ENCODE results near the gene APOA5.

DNA sequence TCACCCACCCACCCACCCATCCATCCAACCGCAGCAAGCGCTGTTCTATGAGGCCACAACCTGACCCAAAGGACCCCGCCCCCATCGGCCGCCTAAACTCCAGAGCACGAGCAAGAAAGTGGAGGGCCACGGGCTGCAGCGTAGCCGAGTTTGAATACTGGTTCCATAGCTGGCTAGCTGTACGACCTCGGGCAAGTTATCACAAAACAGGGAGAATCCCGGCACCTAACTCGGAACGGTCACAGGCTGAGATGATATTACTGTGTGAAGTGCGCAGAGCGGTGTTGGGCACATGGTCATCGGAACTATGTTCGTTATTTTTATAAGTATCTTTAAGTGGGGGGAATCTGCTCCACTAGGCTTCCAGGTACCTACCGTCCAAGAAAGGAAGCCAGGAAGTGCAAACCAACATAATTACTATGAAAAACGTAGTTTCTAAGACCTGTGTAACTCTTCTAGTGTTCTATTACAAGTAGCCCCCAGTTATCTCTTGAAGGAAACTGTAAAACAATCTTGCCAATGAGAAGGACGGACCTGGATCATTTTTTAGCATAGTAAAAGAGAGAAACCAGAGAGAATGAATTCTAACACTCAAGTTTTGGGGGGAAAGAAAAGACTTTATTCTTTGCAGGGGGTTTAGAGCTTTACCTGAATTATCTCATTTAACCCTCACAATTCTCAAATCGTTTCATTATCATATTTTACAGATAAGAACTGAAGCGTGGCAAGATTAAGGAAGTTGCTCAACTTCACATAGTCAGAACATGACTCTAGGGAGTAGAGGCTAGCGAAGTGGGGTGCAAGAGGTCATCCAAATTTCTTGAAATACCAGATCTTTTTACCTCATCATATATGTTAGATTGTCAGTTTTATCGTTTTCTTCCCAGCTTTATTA lies 18.2 kb downstream of the APOA5 start:
- TF ChIP-seq, protein P1, sequence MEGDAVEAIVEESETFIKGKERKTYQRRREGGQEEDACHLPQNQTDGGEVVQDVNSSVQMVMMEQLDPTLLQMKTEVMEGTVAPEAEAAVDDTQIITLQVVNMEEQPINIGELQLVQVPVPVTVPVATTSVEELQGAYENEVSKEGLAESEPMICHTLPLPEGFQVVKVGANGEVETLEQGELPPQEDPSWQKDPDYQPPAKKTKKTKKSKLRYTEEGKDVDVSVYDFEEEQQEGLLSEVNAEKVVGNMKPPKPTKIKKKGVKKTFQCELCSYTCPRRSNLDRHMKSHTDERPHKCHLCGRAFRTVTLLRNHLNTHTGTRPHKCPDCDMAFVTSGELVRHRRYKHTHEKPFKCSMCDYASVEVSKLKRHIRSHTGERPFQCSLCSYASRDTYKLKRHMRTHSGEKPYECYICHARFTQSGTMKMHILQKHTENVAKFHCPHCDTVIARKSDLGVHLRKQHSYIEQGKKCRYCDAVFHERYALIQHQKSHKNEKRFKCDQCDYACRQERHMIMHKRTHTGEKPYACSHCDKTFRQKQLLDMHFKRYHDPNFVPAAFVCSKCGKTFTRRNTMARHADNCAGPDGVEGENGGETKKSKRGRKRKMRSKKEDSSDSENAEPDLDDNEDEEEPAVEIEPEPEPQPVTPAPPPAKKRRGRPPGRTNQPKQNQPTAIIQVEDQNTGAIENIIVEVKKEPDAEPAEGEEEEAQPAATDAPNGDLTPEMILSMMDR (IDR thresholded peaks at IDR 0.05 in 4 of 5, conservative IDR thresholded peaks at IDR 0.05 in 1 of 5): no peak
- TF ChIP-seq POLR2A (IDR thresholded peaks at IDR 0.05): no peak
